GM19467 (cell line): ENCODE measurements around the gene EFR3B.

Experiments
- ATAC-seq: cut with Tn5 transposase; IDR thresholded peaks from one replicate; pipeline ENCODE4 v1.9.1; 2021; ENCODE audit warnings: mild to moderate bottlenecking, moderate library complexity; ENCODE audit not compliant: unreplicated experiment

The EFR3B gene

GRCh38 chr2:25177211-25177611 lies 135.3 kb downstream of the EFR3B start:
- ATAC-seq = no peak

GRCh38 chr2:25178976-25179375 lies 137.1 kb downstream of the EFR3B start:
- ATAC-seq = no peak

GRCh38 chr2:25184254-25184653 lies 142.4 kb downstream of the EFR3B start:
- no peak for ATAC-seq

GRCh38 chr2:25187729-25188350 lies 146.0 kb downstream of the EFR3B start:
- no peak for ATAC-seq

- no peak for ATAC-seq
These were observed 146.5 kb downstream of the EFR3B start for GRCh38 chr2:25188405-25188804.

GRCh38 chr2:25190536-25190935 lies 148.7 kb downstream of the EFR3B start:
- no peak for ATAC-seq

- ATAC-seq = no peak
These were observed 152.8 kb downstream of the EFR3B start for GRCh38 chr2:25194576-25195122.

GRCh38 chr2:25197336-25198208 lies 155.7 kb downstream of the EFR3B start:
- no peak for ATAC-seq

- no peak for ATAC-seq
These were observed 156.3 kb downstream of the EFR3B start for GRCh38 chr2:25198209-25198525.

- ATAC-seq = no peak
These were observed 156.7 kb downstream of the EFR3B start for GRCh38 chr2:25198576-25198975.

GRCh38 chr2:25201265-25201664 lies 159.4 kb downstream of the EFR3B start:
- no peak for ATAC-seq

- no peak for ATAC-seq
These were observed 159.9 kb downstream of the EFR3B start for GRCh38 chr2:25201794-25202193.

GRCh38 chr2:25202275-25202674 lies 160.4 kb downstream of the EFR3B start:
- ATAC-seq = no peak

- no peak for ATAC-seq
These were observed 162.4 kb downstream of the EFR3B start for GRCh38 chr2:25204190-25204838.

- ATAC-seq = no peak
These were observed 165.2 kb downstream of the EFR3B start for GRCh38 chr2:25207078-25207545.
